COLO829 (cell line): ENCODE data around the gene SLC12A6.
"Not testable (repeated sequence)": the region's sequence is repeated elsewhere in the genome, so short reads cannot be mapped to it uniquely, and the experiment has no call there.

Experiments used
- DNase-seq: peaks from one replicate; pipeline ENCODE4 v3.0.0; 2012; ENCODE audit warnings: low spot score

SLC12A6 gene

GRCh38 chr15:34357653-34358052, 20.1 kb upstream of the SLC12A6 start:
- DNase-seq, result no peak

- no peak for DNase-seq
These were observed 17.7 kb upstream of the SLC12A6 start for GRCh38 chr15:34355241-34355640.

GRCh38 chr15:34354286-34354685, 16.7 kb upstream of the SLC12A6 start:
- no peak for DNase-seq

GRCh38 chr15:34353627-34354026, 16.0 kb upstream of the SLC12A6 start:
- DNase-seq, result no peak

GRCh38 chr15:34352996-34353395, 15.4 kb upstream of the SLC12A6 start:
- not testable (repeated sequence) for DNase-seq

- no peak for DNase-seq
These were observed 12.2 kb upstream of the SLC12A6 start for GRCh38 chr15:34349769-34350168.

GRCh38 chr15:34348735-34349300, 11.2 kb upstream of the SLC12A6 start:
- no peak for DNase-seq

- DNase-seq, result no peak
These were observed 10.5 kb upstream of the SLC12A6 start for GRCh38 chr15:34347951-34348638.

GRCh38 chr15:34342737-34343575, 5.4 kb upstream of the SLC12A6 start, which contains the start of the genes NOP10 and NUTM1:
Gene NOP10, minus strand, starts transcription at chr15:34343136. Its CDS starts 63 bp downstream, at chr15:34343073.
Gene NUTM1, plus strand, starts transcription at chr15:34343315. Its CDS starts 382 bp downstream, at chr15:34343697.
- DNase-seq, result peak; percentile 64

GRCh38 chr15:34342213-34342736, 4.7 kb upstream of the SLC12A6 start:
- not testable (repeated sequence) for DNase-seq

- DNase-seq, result no peak
These were observed 4.0 kb upstream of the SLC12A6 start for GRCh38 chr15:34341381-34342212.

- no peak for DNase-seq
These were observed 2.4 kb upstream of the SLC12A6 start for GRCh38 chr15:34339946-34340345.

- DNase-seq, result no peak
These were observed 766 bp upstream of the SLC12A6 start for GRCh38 chr15:34338347-34338746.

- no peak for DNase-seq
These were observed 507 bp downstream of the SLC12A6 start for GRCh38 chr15:34336991-34337556.

GRCh38 chr15:34336231-34336990, 1.2 kb downstream of the SLC12A6 start:
- DNase-seq, result no peak

GRCh38 chr15:34335176-34336032, 2.2 kb downstream of the SLC12A6 start:
- DNase-seq, result no peak

- DNase-seq, result no peak
These were observed 2.9 kb downstream of the SLC12A6 start for GRCh38 chr15:34334672-34335071.

- DNase-seq, result no peak
These were observed 4.9 kb downstream of the SLC12A6 start for GRCh38 chr15:34332553-34333120.

- DNase-seq, result no peak
These were observed 5.8 kb downstream of the SLC12A6 start for GRCh38 chr15:34331809-34332208.
